Measurements from ENCODE around the gene MARCKSL1.
A peak's percentile ranks its signal among the peaks of the same experiment; 100 is the strongest.
"Not testable (repeated sequence)": the region's sequence is repeated elsewhere in the genome, so short reads cannot be mapped to it uniquely, and the experiment has no call there.

The MARCKSL1 gene

DNA sequence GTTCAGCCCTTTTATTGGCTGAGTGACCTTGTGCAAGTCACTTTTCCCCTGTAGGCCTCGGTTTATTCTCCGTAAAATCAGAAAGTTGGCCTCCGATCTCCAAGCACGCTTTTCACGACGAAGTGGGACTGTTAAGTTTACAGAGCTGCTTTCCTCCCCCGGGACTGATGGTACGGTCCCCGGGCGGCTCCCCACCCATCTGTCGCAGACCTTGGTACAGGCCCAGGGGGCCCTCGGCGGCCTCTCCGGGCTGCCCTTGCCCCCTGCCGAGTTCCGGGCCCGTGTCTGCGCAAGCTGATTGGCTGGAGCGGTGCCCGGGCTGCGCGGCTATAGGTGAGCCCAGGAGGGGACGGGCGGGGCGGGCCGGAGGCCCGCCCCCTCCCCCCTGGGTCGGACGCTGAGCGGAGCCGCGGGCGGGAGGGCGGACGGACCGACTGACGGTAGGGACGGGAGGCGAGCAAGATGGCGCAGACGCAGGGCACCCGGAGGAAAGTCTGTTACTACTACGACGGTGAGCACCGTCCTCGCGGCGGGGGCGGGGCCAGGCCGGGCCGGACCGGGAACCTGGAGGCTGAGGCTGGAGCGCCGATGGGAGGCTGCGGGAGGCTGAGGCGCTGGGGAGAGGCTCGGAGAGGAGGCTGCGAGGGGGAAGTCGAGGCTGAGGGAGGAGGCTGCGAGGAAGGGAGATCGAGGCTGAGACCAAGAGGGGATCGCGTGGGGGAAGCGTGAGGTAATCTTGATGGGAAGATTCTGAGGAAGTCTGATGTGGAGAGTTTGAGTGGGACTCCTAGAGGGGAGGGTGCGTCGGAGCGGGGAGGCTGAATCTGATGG is 44.1 kb downstream of the MARCKSL1 start, which contains the start of gene HDAC1:
Gene HDAC1, plus strand, starts transcription at position 376 of the 831 bp plus-strand sequence. Its CDS starts 87 bp downstream, at position 463.
- DNase-seq (ENCODE audit: low read depth in 1 of 2, low spot score in 1 of 2) = peak; percentile 95 to 96

DNA sequence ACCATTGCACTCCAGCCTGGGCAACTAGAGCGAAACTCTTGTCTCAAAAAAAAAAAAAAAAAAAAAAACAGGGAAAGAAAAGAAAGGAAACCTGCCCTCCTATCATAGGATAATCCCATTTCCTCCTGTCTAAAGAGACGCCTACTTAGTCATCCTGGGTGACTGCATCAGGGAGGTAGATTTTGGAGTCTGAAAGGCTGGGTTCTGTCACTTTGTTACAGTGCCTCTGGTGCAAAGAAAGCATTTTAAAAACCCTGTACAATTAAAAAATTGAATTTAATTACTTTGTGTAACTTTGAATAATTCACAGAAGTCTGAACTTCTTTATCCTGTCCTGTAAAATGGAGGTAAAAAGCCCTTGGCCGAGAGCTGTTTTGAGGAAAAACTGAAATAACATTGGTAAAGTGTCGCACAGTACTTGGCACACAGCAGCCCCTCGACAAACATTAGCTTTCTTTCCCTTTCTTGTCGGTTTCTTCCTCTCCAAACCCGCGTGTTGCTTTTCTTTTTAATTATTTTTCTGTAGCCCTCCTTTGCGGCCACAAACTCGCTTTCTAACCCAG is 44.8 kb downstream of the MARCKSL1 start:
- no peak for DNase-seq (ENCODE audit: low read depth in 1 of 2, low spot score in 1 of 2)

DNA sequence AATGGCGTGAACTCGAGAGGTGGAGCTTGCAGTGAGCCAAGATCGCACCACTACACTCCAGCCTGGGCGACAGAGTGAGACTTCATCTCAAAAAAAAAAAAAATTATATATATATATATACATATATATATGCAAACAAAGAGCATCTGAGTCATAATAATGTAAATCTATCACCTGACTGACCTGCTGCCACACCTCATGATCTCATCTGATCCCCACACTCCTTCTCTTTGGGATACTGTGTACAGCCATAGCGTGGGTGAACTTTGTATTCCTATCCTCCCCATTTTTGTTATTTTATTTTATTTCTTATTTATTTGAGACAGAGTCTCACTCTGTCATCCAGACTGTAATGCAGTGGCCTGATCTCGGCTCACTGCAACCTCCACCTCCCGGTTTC is 46.8 kb downstream of the MARCKSL1 start:
- DNase-seq (ENCODE audit: low read depth in 1 of 2, low spot score in 1 of 2) = no peak

DNA sequence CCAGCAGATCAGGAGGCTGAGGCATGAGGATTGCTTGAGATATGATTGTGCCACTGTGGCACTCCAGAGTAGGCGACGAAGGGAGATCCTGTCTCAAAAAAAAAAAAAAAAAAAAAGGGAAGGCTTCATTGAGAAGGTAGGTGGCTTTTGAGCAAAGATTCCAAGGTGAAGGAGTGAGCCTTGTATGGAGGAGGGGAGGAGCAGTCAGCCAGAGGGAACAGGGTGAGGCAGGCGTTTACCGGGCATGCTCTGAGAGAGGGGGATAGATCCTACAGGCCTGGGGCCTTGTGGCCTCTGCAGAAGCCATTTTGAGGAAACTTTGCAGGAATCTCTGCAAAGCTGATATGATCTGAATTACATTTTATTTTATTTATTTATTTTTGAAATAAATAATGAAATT is 49.3 kb downstream of the MARCKSL1 start:
- DNase-seq (ENCODE audit: low read depth in 1 of 2, low spot score in 1 of 2) = no peak

DNA sequence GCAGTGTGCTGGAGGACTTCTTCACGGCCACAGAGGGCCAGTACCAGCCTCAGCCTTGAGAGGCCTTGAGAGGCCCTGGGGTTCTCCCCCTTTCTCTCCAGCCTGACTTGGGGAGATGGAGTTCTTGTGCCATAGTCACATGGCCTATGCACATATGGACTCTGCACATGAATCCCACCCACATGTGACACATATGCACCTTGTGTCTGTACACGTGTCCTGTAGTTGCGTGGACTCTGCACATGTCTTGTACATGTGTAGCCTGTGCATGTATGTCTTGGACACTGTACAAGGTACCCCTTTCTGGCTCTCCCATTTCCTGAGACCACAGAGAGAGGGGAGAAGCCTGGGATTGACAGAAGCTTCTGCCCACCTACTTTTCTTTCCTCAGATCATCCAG is 50.4 kb downstream of the MARCKSL1 start:
- DNase-seq (ENCODE audit: low read depth in 1 of 2, low spot score in 1 of 2) = no peak

DNA sequence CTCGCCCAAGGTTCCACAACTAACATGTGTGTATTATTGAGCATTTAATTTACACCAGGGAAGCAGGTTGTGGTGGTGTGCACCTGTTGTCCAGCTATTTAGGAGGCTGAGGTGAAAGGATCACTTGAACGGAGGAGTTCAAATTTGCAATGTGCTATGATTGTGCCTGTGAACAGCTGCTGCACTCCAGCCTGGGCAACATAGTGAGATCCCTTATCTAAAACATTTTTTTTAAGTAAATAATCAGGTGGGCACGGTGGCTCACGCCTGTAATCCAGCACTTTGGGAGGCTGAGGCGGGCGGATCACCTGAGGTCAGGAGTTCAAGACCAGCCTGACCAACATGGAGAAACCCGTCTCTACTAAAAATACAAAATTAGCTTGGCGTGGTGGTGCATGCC is 51.3 kb downstream of the MARCKSL1 start:
- not testable (repeated sequence) for DNase-seq (ENCODE audit: low read depth in 1 of 2, low spot score in 1 of 2)
